Tibial nerve (tissue), 4 donors: ENCODE data around the gene PYROXD2.

ENCODE experiments used
- CTCF ChIP-seq, 5 experiments: fragments of 200-600 bp in 3 of 5; fragments of 450-650 bp in 2 of 5; sonication (generic) in 3 of 5; IDR thresholded peaks; one replicate each; pipeline ENCODE4 v1.5.1; 2016 to 2019; ENCODE audit warnings: antibody characterized with exemption in 5 of 5, mild to moderate bottlenecking in 3 of 5, moderate library complexity in 2 of 5
- EP300 ChIP-seq, 2 donors: sonication (generic); formaldehyde crosslinking; IDR thresholded peaks; one replicate each; pipeline ENCODE4 v1.6.1; 2017; ENCODE audit warnings: antibody characterized with exemption in 2 of 2, mild to moderate bottlenecking in 1 of 2
- POLR2A ChIP-seq, 2 donors: fragments of 450-650 bp; IDR thresholded peaks; one replicate each; pipeline ENCODE4 v1.6.1; 2017; ENCODE audit warnings: antibody characterized with exemption in 2 of 2, mild to moderate bottlenecking in 2 of 2, moderate library complexity in 2 of 2

GRCh38 chr10:98444314-98445006, 29.5 kb upstream of the PYROXD2 start:
- TF ChIP-seq CTCF (IDR thresholded peaks at IDR 0.05): no peak
- TF ChIP-seq POLR2A (IDR thresholded peaks at IDR 0.05): no peak
- no peak for TF ChIP-seq EP300 (IDR thresholded peaks at IDR 0.05)
